ENCODE measurements around the gene MEGF10. TPM values are rescaled to one million over a fixed set of nuclear protein-coding genes. Genes with fewer than 3 reads are reported as not detected.

MEGF10 gene
- total and polyA plus RNA-seq, 2 of the 8 experiments (the other 6 are each of a cell fraction or from before 2014, with no cell fraction given): 38.2 to 53.1 TPM

- no peak for FAIRE-seq
- H3K4me1 ChIP-seq (replicated peaks in 1 of 4; ENCODE audit: control insufficient read depth in 3 of 4, insufficient read depth in 4 of 4, low read length in 3 of 4): peaks cover 0 to 4% (median 0%) of the 10 kb centered on the region in 4 experiments; a peak in 1 of 7 replicates
- POLR2A ChIA-PET (ENCODE audit: partially characterized antibody): interaction anchor here (0.6 kb wide), 1 partner anchor 374 kb away, joined by 4 read pairs; no protein-coding TSS in a partner anchor
- TF ChIP-seq CTBP2 (IDR thresholded peaks at IDR 0.05; ENCODE audit: borderline replicate concordance, insufficient read depth, insufficient read length, low read length): no peak
- TF ChIP-seq KDM5A (IDR thresholded peaks at IDR 0.05; ENCODE audit: low read length): no peak
- no peak for TF ChIP-seq SP1 (IDR thresholded peaks at IDR 0.05; ENCODE audit: low read depth, low read length)
- TF ChIP-seq GTF2F1 (IDR thresholded peaks at IDR 0.05; ENCODE audit: borderline replicate concordance, low read depth, low read length): no peak
- TF ChIP-seq CHD2 (IDR thresholded peaks at IDR 0.05; ENCODE audit: low read length): no peak
- no peak for TF ChIP-seq ATF3 (IDR thresholded peaks at IDR 0.05; ENCODE audit: insufficient read depth, low read depth, low read length)
- no peak for TF ChIP-seq JUN (IDR thresholded peaks at IDR 0.05; ENCODE audit: low read depth, low read length)
- no peak for TF ChIP-seq SIX5 (IDR thresholded peaks at IDR 0.05; ENCODE audit: low read depth, low read length)
- no peak for TF ChIP-seq NANOG (IDR thresholded peaks at IDR 0.05; ENCODE audit: insufficient read depth, low read depth, low read length, poor library complexity, severe bottlenecking)
- TF ChIP-seq POU5F1 (IDR thresholded peaks at IDR 0.05; ENCODE audit: low read depth, low read length): no peak
- TF ChIP-seq KDM4A (IDR thresholded peaks at IDR 0.05; ENCODE audit: low read depth, low read length, severe bottlenecking): no peak
- TF ChIP-seq TEAD4 (IDR thresholded peaks at IDR 0.05; ENCODE audit: low read depth, low read length): no peak
- TF ChIP-seq JUND (IDR thresholded peaks at IDR 0.05; ENCODE audit: low read length): no peak
- TF ChIP-seq EZH2 (IDR thresholded peaks at IDR 0.05; ENCODE audit: low read depth, low read length, severe bottlenecking): no peak
Measured at GRCh38 chr5:127358740-127359139, 68.1 kb downstream of the MEGF10 start.

More at GRCh38 chr5:127358740-127359139, 68.1 kb downstream of the MEGF10 start:
- no peak overlapping the region for H2BK15ac ChIP-seq (ENCODE audit: low read length)
- H2AFZ ChIP-seq (ENCODE audit: low read length): no peak overlapping the region
- H2BK20ac ChIP-seq (ENCODE audit: low read length): no peak overlapping the region
- H4K20me1 ChIP-seq (replicated peaks in 1 of 2; ENCODE audit: control insufficient read depth in 1 of 2, insufficient read depth in 2 of 2, low read length in 2 of 2): no peaks in the 10 kb centered on the region
- no peak overlapping the region for H3K56ac ChIP-seq (replicated peaks; ENCODE audit: insufficient read length, low read depth, low read length)
- CTCF ChIA-PET (ENCODE audit: partially characterized antibody): interaction anchor here (0.6 to 2.4 kb wide), 6 partner anchors 16 to 134 kb away, joined by 3 to 15 read pairs (median 5); no protein-coding TSS in a partner anchor
- no peak overlapping the region for H4K5ac ChIP-seq (ENCODE audit: insufficient read length, low read depth, low read length)
- H3K14ac ChIP-seq (ENCODE audit: insufficient read length): no peak overlapping the region
- H3K79me1 ChIP-seq (ENCODE audit: low read depth, low read length): no peaks in the 10 kb centered on the region
- WGBS, 2 experiments (ENCODE audit: extremely low coverage in 1 of 2, insufficient coverage in 1 of 2, insufficient read length in 1 of 2, insufficient replicate concordance in 2 of 2, low coverage in 1 of 2, low lambda C conversion rate in 2 of 2, missing lambda C conversion rate in 1 of 2): 96% methylated on average over 1 of the region's 1 CpG; no CpG with 5 or more reads in 1 of the 2 experiments
- H2BK120ac ChIP-seq (replicated peaks; ENCODE audit: low read depth, low read length): no peak overlapping the region
- no peak overlapping the region for H2BK5ac ChIP-seq (ENCODE audit: low read depth, low read length)
- no peak overlapping the region for H3K4me2 ChIP-seq (ENCODE audit: insufficient read depth in 1 of 2, low read depth in 2 of 2, low read length in 2 of 2)
- H3K36me3 ChIP-seq (ENCODE audit: control insufficient read depth in 2 of 4, insufficient read depth in 4 of 4, low read length in 3 of 4): no peaks in the 10 kb centered on the region
- no peak overlapping the region for H3K23ac ChIP-seq (ENCODE audit: insufficient read length)
- DNase-seq (ENCODE audit: low read depth in 1 of 2, low spot score in 2 of 2): no peak
- no peak overlapping the region for H4K8ac ChIP-seq (ENCODE audit: extremely low read depth, insufficient read depth, low read length)
- H3K9ac ChIP-seq (replicated peaks in 1 of 4; ENCODE audit: extremely low read depth in 1 of 4, low read depth in 3 of 4, low read length in 3 of 4): no peak overlapping the region
- no peak overlapping the region for H4K91ac ChIP-seq (replicated peaks; ENCODE audit: insufficient read length, low read length)
- no peak overlapping the region for H3K18ac ChIP-seq (ENCODE audit: extremely low read depth, low read length)
- H3K4ac ChIP-seq (replicated peaks; ENCODE audit: insufficient read length, low read depth, low read length): no peak overlapping the region
- H2AK5ac ChIP-seq (ENCODE audit: low read depth, low read length): no peak overlapping the region
- H3K27ac ChIP-seq (ENCODE audit: low read depth, low read length): no peak overlapping the region
- H3K79me2 ChIP-seq (ENCODE audit: control insufficient read depth in 1 of 2, insufficient read depth in 2 of 2, low read length in 2 of 2): peaks cover 0 to 4% of the 10 kb centered on the region in 2 experiments; a peak in 2 of 4 replicates
- no peak overlapping the region for H2BK12ac ChIP-seq (ENCODE audit: low read depth, low read length)
- no peak overlapping the region for H3K4me3 ChIP-seq (ENCODE audit: extremely low read depth in 1 of 4, insufficient read depth in 2 of 4, low read depth in 3 of 4, low read length in 4 of 4)
- no peaks in the 10 kb centered on the region for H3K27me3 ChIP-seq (replicated peaks in 1 of 4; ENCODE audit: control insufficient read depth in 3 of 4, extremely low read depth in 1 of 4, insufficient read depth in 3 of 4, low read length in 3 of 4)
- H3K23me2 ChIP-seq (ENCODE audit: low read depth, low read length): no peaks in the 10 kb centered on the region
- H3K9me3 ChIP-seq (ENCODE audit: insufficient read depth in 2 of 2, low read depth in 1 of 2, low read length in 1 of 2): no peaks in the 10 kb centered on the region

Measured in H1 (cell line).